ENCODE measurements around the gene TMEM87B. TPM values are rescaled to one million over a fixed set of nuclear protein-coding genes. Genes with fewer than 3 reads are reported as not detected.

TMEM87B gene
- total RNA-seq, 1 experiment from 2014 or later, result 37.0 TPM

- Mint-ChIP-seq H3K27ac (ENCODE audit: unreplicated experiment) (no peak overlapping the region), H3K9me3 (ENCODE audit: low read depth, unreplicated experiment) (peaks cover 3% of the 10 kb centered on the region), H3K4me1 (ENCODE audit: low read depth, unreplicated experiment) (no peaks in the 10 kb centered on the region), H3K4me3 (ENCODE audit: low read depth, unreplicated experiment) (no peak overlapping the region), H3K27me3 (ENCODE audit: unreplicated experiment) (no peaks in the 10 kb centered on the region), H3K36me3 (ENCODE audit: insufficient read depth, unreplicated experiment) (no peaks in the 10 kb centered on the region)
- no peak for DNase-seq
- CTCF ChIA-PET, result no interaction called here
- BruUV-seq (replicated peaks), result no TSS peak
- TF ChIP-seq CTCF (IDR thresholded peaks at IDR 0.05; ENCODE audit: unreplicated experiment), result no peak
- intact Hi-C loops (cut with micrococcal nuclease; ENCODE audit: unreplicated experiment), result no loop called here
These were observed 74.0 kb downstream of the TMEM87B start for GRCh38 chr2:112129060-112129459.

- intact Hi-C loops (cut with micrococcal nuclease; ENCODE audit: unreplicated experiment), result no loop called here
- no peaks in the 10 kb centered on the region for H3K27me3 Mint-ChIP-seq (ENCODE audit: unreplicated experiment)
- no peak for DNase-seq
- no peak overlapping the region for H3K4me3 Mint-ChIP-seq (ENCODE audit: low read depth, unreplicated experiment)
- peaks cover 10% of the 10 kb centered on the region for H3K36me3 Mint-ChIP-seq (ENCODE audit: insufficient read depth, unreplicated experiment)
- H3K27ac Mint-ChIP-seq (ENCODE audit: unreplicated experiment), result no peak overlapping the region
- no peak for TF ChIP-seq CTCF (IDR thresholded peaks at IDR 0.05; ENCODE audit: unreplicated experiment)
- CTCF ChIA-PET, result no interaction called here
- BruUV-seq (replicated peaks), result no TSS peak
- H3K4me1 Mint-ChIP-seq (ENCODE audit: low read depth, unreplicated experiment), result no peaks in the 10 kb centered on the region
- H3K9me3 Mint-ChIP-seq (ENCODE audit: low read depth, unreplicated experiment), result no peaks in the 10 kb centered on the region
These were observed 78.3 kb downstream of the TMEM87B start for GRCh38 chr2:112133344-112133743.

GRCh38 chr2:112134120-112134519 lies 79.1 kb downstream of the TMEM87B start:
- peaks cover 10% of the 10 kb centered on the region for H3K36me3 Mint-ChIP-seq (ENCODE audit: insufficient read depth, unreplicated experiment)
- H3K9me3 Mint-ChIP-seq (ENCODE audit: low read depth, unreplicated experiment), result no peaks in the 10 kb centered on the region

GRCh38 chr2:112136096-112136495 lies 81.0 kb downstream of the TMEM87B start:
- no peak for TF ChIP-seq CTCF (IDR thresholded peaks at IDR 0.05; ENCODE audit: unreplicated experiment)
- BruUV-seq (replicated peaks), result no TSS peak
- no peak overlapping the region for H3K4me3 Mint-ChIP-seq (ENCODE audit: low read depth, unreplicated experiment)
- CTCF ChIA-PET, result no interaction called here
- intact Hi-C loops (cut with micrococcal nuclease; ENCODE audit: unreplicated experiment), result no loop called here
- no peaks in the 10 kb centered on the region for H3K27me3 Mint-ChIP-seq (ENCODE audit: unreplicated experiment)
- H3K36me3 Mint-ChIP-seq (ENCODE audit: insufficient read depth, unreplicated experiment), result peaks cover 10% of the 10 kb centered on the region
- H3K4me1 Mint-ChIP-seq (ENCODE audit: low read depth, unreplicated experiment), result no peaks in the 10 kb centered on the region
- H3K27ac Mint-ChIP-seq (ENCODE audit: unreplicated experiment), result no peak overlapping the region
- no peak for DNase-seq
- H3K9me3 Mint-ChIP-seq (ENCODE audit: low read depth, unreplicated experiment), result no peaks in the 10 kb centered on the region

More at GRCh38 chr2:112134120-112134519, 79.1 kb downstream of the TMEM87B start:
- H3K27me3 Mint-ChIP-seq (ENCODE audit: unreplicated experiment), result no peaks in the 10 kb centered on the region
- no peak for DNase-seq
- H3K27ac Mint-ChIP-seq (ENCODE audit: unreplicated experiment), result no peak overlapping the region
- H3K4me1 Mint-ChIP-seq (ENCODE audit: low read depth, unreplicated experiment), result no peaks in the 10 kb centered on the region
- BruUV-seq (replicated peaks), result no TSS peak
- CTCF ChIA-PET, result no interaction called here
- no peak for TF ChIP-seq CTCF (IDR thresholded peaks at IDR 0.05; ENCODE audit: unreplicated experiment)
- H3K4me3 Mint-ChIP-seq (ENCODE audit: low read depth, unreplicated experiment), result no peak overlapping the region
- intact Hi-C loops (cut with micrococcal nuclease; ENCODE audit: unreplicated experiment), result no loop called here
